Naive thymus-derived CD4-positive, alpha-beta T cell (primary cell): Measurements from ENCODE around the gene TP73. TPM values are rescaled to one million over a fixed set of nuclear protein-coding genes. Genes with fewer than 3 reads are reported as not detected.

Experiments used
- ATAC-seq: fragments of 150-1000 bp; cut with Tn5 transposase; 2 replicates; pipeline ENCODE4 v1.10.0; 2021; ENCODE audit warnings: mild to moderate bottlenecking, moderate library complexity
- CTCF ChIA-PET: fragments of 350-600 bp; sonication (Branson Sonifier 250); formaldehyde crosslinking; loops from one replicate; lab custom pipeline; 2021; ENCODE audit warnings: antibody characterized with exemption; lab: Charles Lee
- POLR2A ChIA-PET: fragments of 350-600 bp; sonication (Branson Sonifier 250); formaldehyde crosslinking; loops from one replicate; lab custom pipeline; 2021; ENCODE audit warnings: antibody characterized with exemption, inconsistent platforms; lab: Charles Lee
- DNase-seq, 9 donors: peaks; one replicate each; pipeline versions ENCODE4 v3.0.0 to v3.0.0-alpha.2; 2020 to 2022; ENCODE audit warnings: mixed read lengths in 1 of 9
- H3K27ac ChIP-seq: one replicate; pipeline ENCODE4 v1.7.0; 2013; ENCODE audit warnings: mild to moderate bottlenecking, low read depth, low read length, moderate library complexity
- H3K27me3 ChIP-seq, 2 donors: one replicate each; pipeline ENCODE4 v1.7.0; 2013; ENCODE audit warnings: low read length in 2 of 2, mild to moderate bottlenecking in 2 of 2, moderate library complexity in 2 of 2; ENCODE audit not compliant: control insufficient read depth in 2 of 2, insufficient read depth in 2 of 2
- H3K36me3 ChIP-seq, 3 experiments: 1 replicate in 2 of 3; 2 replicates in 1 of 3; pipeline ENCODE4 v1.7.0; 2013; ENCODE audit warnings: low read length in 3 of 3, mild to moderate bottlenecking in 3 of 3, moderate library complexity in 1 of 3; ENCODE audit not compliant: insufficient read depth in 3 of 3, control insufficient read depth in 2 of 3
- H3K4me1 ChIP-seq, 2 donors: one replicate each; pipeline ENCODE4 v1.7.0; 2013; ENCODE audit warnings: low read length in 2 of 2, mild to moderate bottlenecking in 2 of 2, moderate library complexity in 1 of 2; ENCODE audit not compliant: control insufficient read depth in 2 of 2, insufficient read depth in 2 of 2
- H3K4me3 ChIP-seq: 2 replicates; pipeline ENCODE4 v1.7.0; 2013; ENCODE audit warnings: mild to moderate bottlenecking, low read length
- H3K9me3 ChIP-seq, 3 experiments: 1 replicate in 2 of 3; 2 replicates in 1 of 3; pipeline ENCODE4 v1.7.0; 2013; ENCODE audit warnings: low read length in 3 of 3; ENCODE audit not compliant: control insufficient read depth in 2 of 3
- H3K27ac Mint-ChIP-seq, 9 donors: one replicate each; pipeline ENCODE4 v1.8.0; 2020 to 2022; ENCODE audit warnings: mixed read lengths in 9 of 9, mild to moderate bottlenecking in 8 of 9, moderate library complexity in 5 of 9, inconsistent platforms in 2 of 9
- H3K27me3 Mint-ChIP-seq, 5 donors: one replicate each; pipeline ENCODE4 v1.8.0; 2021 to 2022; ENCODE audit warnings: mixed read lengths in 5 of 5, mild to moderate bottlenecking in 1 of 5
- H3K36me3 Mint-ChIP-seq, 5 donors: one replicate each; pipeline ENCODE4 v1.8.0; 2020 to 2022; ENCODE audit warnings: mixed read lengths in 5 of 5, mild to moderate bottlenecking in 3 of 5, inconsistent platforms in 1 of 5
- H3K4me1 Mint-ChIP-seq, 7 donors: one replicate each; pipeline ENCODE4 v1.8.0; 2020 to 2022; ENCODE audit warnings: mixed read lengths in 7 of 7, mild to moderate bottlenecking in 3 of 7, inconsistent platforms in 1 of 7
- H3K4me3 Mint-ChIP-seq, 10 donors: one replicate each; pipeline ENCODE4 v1.8.0; 2020 to 2022; ENCODE audit warnings: mild to moderate bottlenecking in 10 of 10, mixed read lengths in 10 of 10, moderate library complexity in 6 of 10, inconsistent platforms in 2 of 10
- H3K9me3 Mint-ChIP-seq, 11 donors: one replicate each; pipeline ENCODE4 v1.8.0; 2020 to 2022; ENCODE audit warnings: mixed read lengths in 11 of 11, mild to moderate bottlenecking in 4 of 11, inconsistent platforms in 1 of 11, moderate library complexity in 1 of 11
- intact Hi-C, 2 donors: fragments of 100-400 bp; cut with micrococcal nuclease; formaldehyde crosslinking; loops; one replicate each; pipeline ENCODE4 v1.15.1; 2023
- polyA plus RNA-seq, 2 donors: library from polyadenylated mRNA; unstranded; fragments of 300-500 nt; fragmentation: Illumina TruSeq; gene quantifications; one replicate each; pipeline ENCODE4 v1.2.3, GENCODE V29; 2021
- total RNA-seq, 6 experiments: library from RNA in 5 of 6; stranded (reverse) in 5 of 6; gene quantifications; 1 replicate in 5 of 6; 2 replicates in 1 of 6; pipeline ENCODE4 v1.2.3 and lab custom pipeline; 2021 to 2026

The TP73 gene
- total and polyA plus RNA-seq, 7 experiments from 2014 or later: 0.03 to 2.4 (median 0.15) TPM; not detected in 2

GRCh38 chr1:3698660-3699408 lies 46.5 kb downstream of the TP73 start:
- no peak overlapping the region for H3K4me3 ChIP-seq
- peaks cover 0 to 11% (median under 1%) of the 10 kb centered on the region in 7 donors for H3K4me1 Mint-ChIP-seq
- intact Hi-C loops: no loop called here
- H3K4me3 Mint-ChIP-seq: no peak overlapping the region
- H3K9me3 ChIP-seq: no peaks in the 10 kb centered on the region
- ChIA-PET CTCF (no interaction called here), POLR2A (no interaction called here)
- no peaks in the 10 kb centered on the region for H3K4me1 ChIP-seq
- peaks cover 0 to 19% (median 4%) of the 10 kb centered on the region in 5 donors for H3K27me3 Mint-ChIP-seq
- no peak for ATAC-seq
- no peaks in the 10 kb centered on the region for H3K36me3 ChIP-seq
- H3K27me3 ChIP-seq: no peaks in the 10 kb centered on the region
- no peaks in the 10 kb centered on the region for H3K9me3 Mint-ChIP-seq
- no peak overlapping the region for H3K27ac Mint-ChIP-seq
- H3K36me3 Mint-ChIP-seq: no peaks in the 10 kb centered on the region
- no peak for DNase-seq
- no peak overlapping the region for H3K27ac ChIP-seq

GRCh38 chr1:3699596-3699995 lies 47.3 kb downstream of the TP73 start:
- intact Hi-C loops: no loop called here
- ChIA-PET CTCF (no interaction called here), POLR2A (no interaction called here)
- peaks cover 5 to 11% (median 6%) of the 10 kb centered on the region in 7 donors for H3K4me1 Mint-ChIP-seq
- H3K36me3 Mint-ChIP-seq: no peaks in the 10 kb centered on the region
- no peak for DNase-seq
- Histone ChIP-seq H3K27ac (no peak overlapping the region), H3K27me3 (no peaks in the 10 kb centered on the region), H3K9me3 (no peaks in the 10 kb centered on the region), H3K4me3 (no peak overlapping the region), H3K4me1 (no peaks in the 10 kb centered on the region), H3K36me3 (no peaks in the 10 kb centered on the region)
- H3K4me3 Mint-ChIP-seq: no peak overlapping the region
- H3K27me3 Mint-ChIP-seq: peaks cover 0 to 19% (median 4%) of the 10 kb centered on the region in 5 donors
- no peaks in the 10 kb centered on the region for H3K9me3 Mint-ChIP-seq
- no peak for ATAC-seq
- H3K27ac Mint-ChIP-seq: no peak overlapping the region

- Histone ChIP-seq H3K4me3 (no peak overlapping the region), H3K36me3 (no peaks in the 10 kb centered on the region), H3K27ac (no peak overlapping the region), H3K9me3 (no peaks in the 10 kb centered on the region), H3K4me1 (no peaks in the 10 kb centered on the region), H3K27me3 (no peaks in the 10 kb centered on the region)
- intact Hi-C loops: no loop called here
- Mint-ChIP-seq H3K27me3 (peaks cover 0 to 16% (median 4%) of the 10 kb centered on the region in 5 donors), H3K36me3 (no peaks in the 10 kb centered on the region), H3K9me3 (no peaks in the 10 kb centered on the region), H3K4me1 (peaks cover 5 to 8% (median 6%) of the 10 kb centered on the region in 7 donors), H3K27ac (no peak overlapping the region), H3K4me3 (no peak overlapping the region)
- DNase-seq (no peak), ATAC-seq (no peak)
- POLR2A ChIA-PET: no interaction called here
- CTCF ChIA-PET: no interaction called here
Measured at GRCh38 chr1:3700631-3701030, 48.3 kb downstream of the TP73 start.

- H3K36me3 ChIP-seq: no peaks in the 10 kb centered on the region
- H3K4me3 ChIP-seq: no peak overlapping the region
- POLR2A ChIA-PET: no interaction called here
- peaks cover 0 to 8% (median 5%) of the 10 kb centered on the region in 7 donors for H3K4me1 Mint-ChIP-seq
- no peak overlapping the region for H3K4me3 Mint-ChIP-seq
- H3K27me3 Mint-ChIP-seq: peaks cover 0 to 10% (median 0%) of the 10 kb centered on the region in 5 donors
- intact Hi-C loops: no loop called here
- CTCF ChIA-PET: interaction anchor here (1.1 kb wide), 1 partner anchor 250 kb away, joined by 4 read pairs; no protein-coding TSS in a partner anchor
- H3K27ac Mint-ChIP-seq: no peak overlapping the region
- H3K36me3 Mint-ChIP-seq: no peaks in the 10 kb centered on the region
- DNase-seq (no peak), ATAC-seq (no peak)
- no peaks in the 10 kb centered on the region for H3K27me3 ChIP-seq
- H3K4me1 ChIP-seq: no peaks in the 10 kb centered on the region
- H3K9me3 Mint-ChIP-seq: no peaks in the 10 kb centered on the region
- H3K9me3 ChIP-seq: no peaks in the 10 kb centered on the region
- H3K27ac ChIP-seq: no peak overlapping the region
Measured at GRCh38 chr1:3702528-3702927, 50.2 kb downstream of the TP73 start.

- Histone ChIP-seq H3K4me3 (no peak overlapping the region), H3K27me3 (no peaks in the 10 kb centered on the region), H3K27ac (no peak overlapping the region), H3K36me3 (no peaks in the 10 kb centered on the region), H3K4me1 (no peaks in the 10 kb centered on the region), H3K9me3 (no peaks in the 10 kb centered on the region)
- CTCF ChIA-PET: interaction anchor here (1.0 to 1.1 kb wide), 2 partner anchors 84 to 250 kb away, joined by 3 to 4 read pairs; no protein-coding TSS in a partner anchor
- Mint-ChIP-seq H3K27me3 (peaks cover 0 to 11% (median 3%) of the 10 kb centered on the region in 5 donors), H3K4me1 (peaks cover 0 to 8% (median 5%) of the 10 kb centered on the region in 7 donors), H3K36me3 (no peaks in the 10 kb centered on the region), H3K4me3 (peak overlapping the region in 3 of 10 donors; percentile 44 to 68 (median 56)), H3K9me3 (no peaks in the 10 kb centered on the region), H3K27ac (no peak overlapping the region)
- POLR2A ChIA-PET: no interaction called here
- ATAC-seq: no peak
- intact Hi-C loops: no loop called here
- no peak for DNase-seq
Measured at GRCh38 chr1:3702990-3703728, 50.8 kb downstream of the TP73 start.

GRCh38 chr1:3703786-3704371 lies 51.6 kb downstream of the TP73 start:
- Histone ChIP-seq H3K4me1 (no peaks in the 10 kb centered on the region), H3K27me3 (peaks cover 0 to 3% of the 10 kb centered on the region in 2 donors), H3K36me3 (no peaks in the 10 kb centered on the region), H3K4me3 (no peak overlapping the region), H3K27ac (no peak overlapping the region), H3K9me3 (no peaks in the 10 kb centered on the region)
- H3K27ac Mint-ChIP-seq: peak overlapping the region in 7 of 9 donors; percentile 26 to 82 (median 64)
- H3K9me3 Mint-ChIP-seq: no peaks in the 10 kb centered on the region
- CTCF ChIA-PET: interaction anchor here (1.0 kb wide), 1 partner anchor 85 kb away, joined by 3 read pairs; no protein-coding TSS in a partner anchor
- intact Hi-C loops: no loop called here
- ATAC-seq (peak; percentile 14), DNase-seq (peak in 1 of 9 donors; percentile 11)
- peaks cover 0 to 6% (median 5%) of the 10 kb centered on the region in 5 donors for H3K27me3 Mint-ChIP-seq
- POLR2A ChIA-PET: no interaction called here
- H3K4me1 Mint-ChIP-seq: peaks cover 0 to 8% (median 5%) of the 10 kb centered on the region in 7 donors
- H3K36me3 Mint-ChIP-seq: no peaks in the 10 kb centered on the region
- H3K4me3 Mint-ChIP-seq: peak overlapping the region in 9 of 10 donors; percentile 19 to 74 (median 71)
